HAP-1 (cell line): Measurements from ENCODE around the gene TTC28.
"Not testable (repeated sequence)": the region's sequence is repeated elsewhere in the genome, so short reads cannot be mapped to it uniquely, and the experiment has no call there.

ENCODE experiments used
- DNase-seq, 2 experiments: peaks; one replicate each; pipeline ENCODE4 v3.0.0-alpha.2; 2016 to 2020; ENCODE audit warnings: low spot score in 2 of 2
- H3K27me3 ChIP-seq: fragments of 250-450 bp; sonication (Bioruptor Pico); 2 replicates; pipeline ENCODE4 v1.5.1; 2020; ENCODE audit warnings: low read depth, mild to moderate bottlenecking, moderate library complexity
- H3K36me3 ChIP-seq: fragments of 250-450 bp; sonication (Bioruptor Pico); replicated peaks from 2 replicates; pipeline ENCODE4 v1.5.1; 2020; ENCODE audit warnings: mild to moderate bottlenecking
- H3K4me1 ChIP-seq: fragments of 250-450 bp; sonication (Bioruptor Pico); 2 replicates; pipeline ENCODE4 v1.5.1; 2020; ENCODE audit warnings: mild to moderate bottlenecking
- H3K4me3 ChIP-seq: fragments of 250-450 bp; sonication (Bioruptor Pico); 2 replicates; pipeline ENCODE4 v1.5.1; 2020; ENCODE audit warnings: mild to moderate bottlenecking, moderate library complexity
- H3K9me3 ChIP-seq: fragments of 250-450 bp; sonication (Bioruptor Pico); 2 replicates; pipeline ENCODE4 v1.5.1; 2020; ENCODE audit warnings: mild to moderate bottlenecking, moderate library complexity
- in situ Hi-C: fragments of 300-500 bp; cut with MboI; formaldehyde crosslinking; loops from 3 replicates; pipeline ENCODE4 v1.14.3; 2020; ENCODE audit warnings: low sequenced_read_pairs, inconsistent platforms, mixed read lengths

Gene TTC28

DNA sequence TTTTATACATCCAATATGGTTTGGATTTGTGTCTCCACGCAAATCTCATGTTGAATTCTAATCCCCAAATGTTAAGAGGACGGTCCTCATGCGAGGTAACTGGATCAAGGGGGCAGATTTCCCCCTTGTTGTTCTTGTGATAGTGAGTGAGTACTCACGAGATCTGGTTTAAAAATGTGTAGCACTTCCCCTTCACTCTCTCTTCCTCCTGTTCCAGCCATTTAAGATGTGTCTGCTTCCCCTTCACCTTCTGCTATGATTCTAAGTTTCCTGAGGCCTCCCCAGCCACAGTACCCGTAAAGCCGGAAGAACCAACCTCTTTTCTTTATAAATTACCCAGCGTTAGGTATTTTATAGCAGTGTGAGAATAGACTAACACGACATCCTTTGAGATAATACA, 98.6 kb downstream of the TTC28 start:
- no peaks in the 10 kb centered on the region for H3K9me3 ChIP-seq
- H3K36me3 ChIP-seq, result no peaks in the 10 kb centered on the region
- H3K27me3 ChIP-seq, result no peaks in the 10 kb centered on the region
- in situ Hi-C loops, result loop anchor here (25.0 kb wide), 1 partner anchor 694 kb away; no protein-coding TSS in a partner anchor
- no peak for DNase-seq
- H3K4me1 ChIP-seq, result no peaks in the 10 kb centered on the region
- no peak overlapping the region for H3K4me3 ChIP-seq

DNA sequence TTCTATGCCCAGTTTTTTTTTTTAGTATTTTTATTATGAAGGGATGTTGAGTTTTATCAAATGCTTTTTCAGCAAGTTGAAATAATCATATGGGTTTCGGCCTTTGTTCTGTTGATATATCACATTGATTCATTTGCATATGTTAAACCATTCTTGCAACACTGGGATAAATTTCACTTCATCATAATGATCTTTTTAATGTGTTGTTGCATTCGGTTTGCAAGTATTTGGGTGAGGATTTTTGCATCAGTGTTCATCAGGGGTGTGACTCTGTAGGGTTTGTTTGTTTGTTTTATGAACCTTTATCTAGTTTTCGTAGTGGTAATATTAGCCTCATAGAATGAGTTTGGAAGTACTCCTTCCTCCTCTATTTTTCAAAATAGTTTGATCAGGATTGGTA, 103.5 kb downstream of the TTC28 start:
- Histone ChIP-seq H3K36me3 (no peaks in the 10 kb centered on the region), H3K9me3 (no peaks in the 10 kb centered on the region), H3K4me3 (no peak overlapping the region), H3K4me1 (no peaks in the 10 kb centered on the region; the same call in 1 of the 2 replicates), H3K27me3 (no peaks in the 10 kb centered on the region)
- no peak for DNase-seq
- in situ Hi-C loops, result loop anchor here (25.0 kb wide), 1 partner anchor 689 kb away; no protein-coding TSS in a partner anchor

DNA sequence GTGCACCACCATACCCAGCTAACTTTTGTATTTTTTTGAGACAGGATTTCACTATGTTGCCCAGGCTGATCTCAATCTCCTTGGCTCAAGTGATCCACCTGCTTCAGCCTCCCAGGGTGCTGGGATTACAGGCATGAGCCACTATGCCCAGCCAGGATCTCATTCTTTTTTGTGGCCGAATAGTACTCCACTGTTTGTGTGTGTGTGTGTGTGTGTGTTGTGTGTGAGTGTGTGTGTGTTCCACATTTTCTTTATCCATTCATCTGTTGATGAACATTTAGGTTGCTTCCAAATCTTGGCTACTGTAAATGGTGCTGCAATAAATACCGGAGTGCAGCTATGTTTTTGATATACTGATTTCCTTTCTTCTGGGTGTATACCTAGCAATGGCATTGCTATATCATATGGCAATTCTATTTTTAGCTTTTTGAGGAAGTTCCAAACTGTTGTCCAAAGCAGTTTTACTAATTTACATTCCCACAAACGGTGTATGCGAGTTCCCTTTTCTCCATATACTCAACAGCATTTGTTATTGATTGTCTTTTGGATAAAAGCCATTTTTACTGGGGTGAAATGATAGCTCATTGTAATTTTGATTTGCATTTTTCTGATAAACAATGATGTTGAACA, 105.4 kb downstream of the TTC28 start:
- Histone ChIP-seq H3K4me1 (no peaks in the 10 kb centered on the region; the same call in 1 of the 2 replicates), H3K36me3 (no peaks in the 10 kb centered on the region), H3K4me3 (no peak overlapping the region), H3K9me3 (no peaks in the 10 kb centered on the region), H3K27me3 (no peaks in the 10 kb centered on the region)
- in situ Hi-C loops, result no loop called here
- DNase-seq, result no peak

DNA sequence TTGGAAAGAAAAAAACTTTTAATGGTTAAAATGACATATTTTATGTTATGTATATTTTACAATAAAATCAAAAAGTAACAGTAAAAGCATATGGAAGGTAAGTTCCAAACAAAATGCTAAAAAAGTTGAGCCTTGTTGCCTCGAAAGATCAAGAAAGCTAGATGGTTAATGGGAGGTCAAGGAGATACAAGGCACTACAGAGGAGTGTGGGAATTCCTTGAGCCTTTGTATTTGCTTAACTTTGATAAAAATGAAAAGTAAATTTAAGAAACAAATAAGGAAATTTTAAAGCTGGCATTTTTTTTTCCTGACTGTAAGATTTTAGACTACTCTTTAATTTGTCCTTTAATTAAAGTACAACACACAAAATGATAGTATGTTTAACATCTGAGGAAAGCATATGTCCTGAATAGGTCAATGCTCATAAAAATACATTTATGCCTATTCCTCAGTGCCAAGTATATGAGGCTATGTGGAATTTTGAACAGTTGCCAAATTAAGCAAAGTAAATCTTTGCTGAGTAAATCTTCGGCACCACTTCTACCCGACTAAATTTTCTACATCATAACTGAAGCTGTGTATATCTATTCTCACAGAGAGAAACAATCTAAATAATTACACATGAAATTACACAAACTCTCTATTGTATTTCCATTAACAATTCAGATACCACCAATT, 108.8 kb downstream of the TTC28 start:
- in situ Hi-C loops, result no loop called here
- H3K9me3 ChIP-seq, result no peaks in the 10 kb centered on the region
- no peaks in the 10 kb centered on the region for H3K27me3 ChIP-seq
- no peak for DNase-seq
- no peaks in the 10 kb centered on the region; the same call in 1 of the 2 replicates for H3K4me1 ChIP-seq
- no peaks in the 10 kb centered on the region for H3K36me3 ChIP-seq
- H3K4me3 ChIP-seq, result no peak overlapping the region

DNA sequence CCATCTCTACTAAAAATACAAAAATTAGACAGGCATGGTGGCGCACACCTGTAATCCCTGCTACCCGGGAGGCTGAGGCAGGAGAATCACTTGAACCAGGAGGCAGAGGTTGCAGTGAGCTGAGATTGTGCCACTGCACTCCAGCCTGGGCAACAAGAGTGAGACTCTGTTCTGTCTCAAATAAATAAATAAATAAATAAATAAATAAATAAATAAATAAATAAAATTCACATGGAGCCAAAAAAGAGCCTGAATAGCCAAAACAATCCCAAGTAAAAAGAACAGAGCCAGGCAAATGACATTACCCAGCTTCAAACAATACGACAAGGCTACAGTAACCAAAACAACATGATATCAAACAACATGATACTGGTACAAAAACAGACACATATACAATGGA, 110.7 kb downstream of the TTC28 start:
- in situ Hi-C loops, H3K27me3 ChIP-seq, H3K4me3 ChIP-seq, DNase-seq, H3K4me1 ChIP-seq, H3K9me3 ChIP-seq, H3K36me3 ChIP-seq: not testable (repeated sequence)

DNA sequence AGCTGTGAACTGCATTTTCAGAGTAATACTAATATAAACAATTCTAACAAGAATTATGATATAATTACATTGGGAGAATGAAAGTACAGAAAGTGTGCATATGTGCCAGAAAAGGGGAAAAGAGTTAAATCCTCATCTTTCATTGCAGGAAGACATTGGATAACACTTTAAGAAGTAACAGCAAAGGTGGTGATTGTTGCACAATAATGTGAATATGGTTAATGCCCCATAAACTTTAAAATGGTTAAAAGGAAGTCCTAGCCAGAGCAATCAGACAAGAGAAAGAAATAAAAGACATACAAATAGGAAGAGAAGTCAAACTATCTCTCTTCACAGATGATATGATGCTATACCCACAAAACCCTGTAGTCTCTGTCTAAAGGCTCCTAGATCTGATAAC, 111.5 kb downstream of the TTC28 start:
- in situ Hi-C loops, result no loop called here
- no peak overlapping the region for H3K4me3 ChIP-seq
- no peaks in the 10 kb centered on the region for H3K9me3 ChIP-seq
- no peak for DNase-seq
- no peaks in the 10 kb centered on the region for H3K4me1 ChIP-seq
- no peaks in the 10 kb centered on the region for H3K27me3 ChIP-seq
- H3K36me3 ChIP-seq, result no peaks in the 10 kb centered on the region; the same call in 1 of the 2 replicates

DNA sequence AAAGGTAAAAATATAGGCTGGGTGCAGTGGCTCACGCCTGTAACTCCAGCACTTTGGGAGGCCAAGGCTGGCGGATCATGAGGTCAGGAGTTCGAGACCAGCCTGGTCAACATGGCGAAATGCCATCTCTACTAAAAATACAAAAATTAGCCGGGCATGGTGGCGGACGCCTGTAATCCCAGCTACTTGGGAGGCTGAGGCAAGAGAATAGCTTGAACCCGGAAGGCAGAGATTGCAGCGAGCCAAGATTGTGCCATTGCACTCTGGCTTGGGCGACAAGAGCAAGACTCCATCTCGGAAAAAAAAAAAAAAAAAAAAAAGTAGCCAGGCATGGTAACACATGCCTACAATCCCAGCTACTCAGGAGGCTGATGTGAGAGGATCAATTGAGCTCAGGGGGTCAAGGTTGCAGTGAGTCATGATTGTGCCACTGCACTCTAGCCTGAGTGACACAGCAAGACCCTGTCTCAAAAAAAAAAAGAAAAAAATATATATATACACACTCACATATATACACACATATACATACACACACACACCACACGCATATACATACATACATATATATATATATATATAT, 112.6 kb downstream of the TTC28 start:
- H3K4me1 ChIP-seq, H3K9me3 ChIP-seq, H3K27me3 ChIP-seq, H3K36me3 ChIP-seq, DNase-seq, H3K4me3 ChIP-seq, in situ Hi-C loops: not testable (repeated sequence)

DNA sequence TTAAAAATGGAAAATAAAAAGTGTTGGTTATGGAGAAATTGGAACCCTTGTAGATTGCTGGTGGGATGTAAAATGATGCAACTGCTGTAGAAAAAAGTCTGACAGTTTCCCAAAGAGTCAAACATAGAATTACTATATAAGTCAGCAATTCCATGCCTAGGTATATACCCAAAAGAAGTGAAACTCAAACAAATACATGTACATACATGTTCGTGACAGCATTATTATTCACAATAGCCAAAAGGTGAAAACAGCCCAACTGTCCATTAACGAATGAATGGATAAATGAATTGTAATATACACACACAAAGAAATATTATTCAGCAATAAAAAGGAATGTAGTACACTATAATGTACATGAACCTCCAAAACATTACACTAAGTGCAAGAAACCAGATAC, 116.0 kb downstream of the TTC28 start:
- in situ Hi-C loops, result no loop called here
- no peak for DNase-seq
- Histone ChIP-seq H3K9me3 (no peaks in the 10 kb centered on the region), H3K36me3 (no peaks in the 10 kb centered on the region; the same call in 1 of the 2 replicates), H3K4me1 (no peaks in the 10 kb centered on the region), H3K27me3 (no peaks in the 10 kb centered on the region), H3K4me3 (no peak overlapping the region)

DNA sequence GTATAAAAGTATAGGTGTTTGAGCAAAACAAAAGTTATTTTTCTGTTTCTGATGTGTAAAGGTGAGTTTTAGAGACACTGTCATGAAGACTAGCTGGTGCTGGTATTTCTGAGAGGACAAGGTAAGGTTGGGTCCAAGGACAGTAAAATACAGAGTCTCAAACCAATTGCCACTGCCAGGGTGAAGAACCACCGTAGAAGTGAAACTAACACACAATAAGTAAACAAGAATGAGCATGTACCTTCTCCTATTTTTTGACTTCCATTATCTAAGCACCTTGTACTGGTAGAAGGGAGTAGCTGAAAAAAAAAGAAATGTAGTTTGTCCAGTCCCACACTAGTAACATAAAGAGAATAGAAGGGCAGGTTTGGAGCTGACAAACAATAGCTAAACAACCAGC, 117.3 kb downstream of the TTC28 start:
- Histone ChIP-seq H3K27me3 (no peaks in the 10 kb centered on the region), H3K36me3 (no peaks in the 10 kb centered on the region; the same call in 1 of the 2 replicates), H3K9me3 (no peaks in the 10 kb centered on the region), H3K4me3 (no peak overlapping the region), H3K4me1 (no peaks in the 10 kb centered on the region)
- in situ Hi-C loops, result no loop called here
- DNase-seq, result no peak

DNA sequence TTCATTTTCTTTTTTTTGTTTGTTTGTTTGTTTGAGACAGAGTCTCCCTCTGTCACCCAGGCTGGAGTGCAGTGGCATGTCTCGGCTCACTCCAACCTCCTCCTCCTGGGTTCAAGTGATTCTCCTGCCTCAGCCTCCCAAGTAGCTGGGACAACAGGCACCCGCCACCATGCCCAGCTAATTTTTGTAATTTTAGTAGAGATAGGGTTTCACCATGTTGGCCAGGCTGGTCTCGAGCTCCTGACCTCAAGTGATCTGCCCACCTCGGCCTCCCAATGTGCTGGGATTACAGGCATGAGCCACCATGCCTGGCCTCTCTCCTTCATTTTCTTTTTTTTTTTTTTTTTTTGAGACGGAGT, 118.9 kb downstream of the TTC28 start:
- H3K36me3 ChIP-seq, H3K9me3 ChIP-seq, DNase-seq, H3K4me1 ChIP-seq, H3K4me3 ChIP-seq, H3K27me3 ChIP-seq, in situ Hi-C loops: not testable (repeated sequence)

DNA sequence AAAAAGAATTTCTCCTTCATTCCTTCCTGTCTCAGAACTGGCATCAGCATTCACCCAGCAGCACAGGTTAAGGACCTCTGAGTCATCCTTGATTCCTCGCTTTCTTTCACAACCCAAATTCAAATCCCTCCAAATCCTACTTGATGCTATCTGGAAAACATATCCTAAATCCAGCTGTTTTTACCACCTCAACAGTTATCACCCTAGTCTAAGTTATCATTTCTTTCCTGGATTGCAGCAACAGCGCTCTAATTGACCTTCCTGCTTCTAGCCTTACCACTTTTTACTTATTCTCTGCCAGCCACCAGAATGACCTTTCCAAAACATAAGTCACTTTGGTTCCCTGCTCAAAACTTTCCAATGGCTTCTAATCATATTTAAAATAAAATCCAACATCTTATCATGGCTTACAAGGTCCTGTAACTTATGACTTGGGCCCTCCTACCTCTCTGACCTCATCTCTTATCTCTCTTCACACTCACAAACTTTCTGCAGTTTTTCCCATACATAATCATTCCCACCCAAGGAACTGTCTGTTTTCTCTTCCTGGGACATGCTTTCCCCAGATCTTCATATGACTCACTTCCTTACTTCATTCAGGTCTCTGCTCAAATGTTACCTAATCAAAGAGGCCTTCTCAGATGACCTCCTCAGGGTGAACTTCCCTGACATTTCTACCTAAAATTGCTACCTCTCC, 119.4 kb downstream of the TTC28 start:
- in situ Hi-C loops, result no loop called here
- Histone ChIP-seq H3K4me1 (no peaks in the 10 kb centered on the region), H3K4me3 (no peak overlapping the region), H3K36me3 (no peaks in the 10 kb centered on the region; the same call in 1 of the 2 replicates), H3K9me3 (peaks cover under 1% of the 10 kb centered on the region; the same call in 1 of the 2 replicates), H3K27me3 (no peaks in the 10 kb centered on the region)
- DNase-seq, result no peak

DNA sequence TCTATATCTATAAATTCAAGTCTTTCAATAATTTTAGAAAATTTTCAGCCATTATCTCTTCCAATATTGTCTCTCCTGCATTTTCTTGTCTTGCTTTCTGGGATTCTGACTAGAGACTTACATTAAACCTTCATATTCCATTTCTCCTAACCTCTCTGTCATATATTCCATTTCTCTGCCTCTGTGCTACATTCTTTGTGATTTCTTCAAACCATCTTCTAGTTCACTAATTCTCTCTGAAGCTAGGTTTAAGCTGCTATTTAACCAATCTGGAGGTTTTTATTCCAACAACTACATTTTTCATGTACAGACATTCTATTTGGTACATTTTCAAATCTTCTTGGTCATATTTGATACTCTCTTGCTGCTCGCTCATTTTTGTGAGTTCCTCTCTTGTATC, 122.5 kb downstream of the TTC28 start:
- Histone ChIP-seq H3K4me3 (no peak overlapping the region), H3K9me3 (peaks cover 2% of the 10 kb centered on the region; the same call in 1 of the 2 replicates), H3K27me3 (no peaks in the 10 kb centered on the region), H3K36me3 (no peaks in the 10 kb centered on the region), H3K4me1 (no peaks in the 10 kb centered on the region; the same call in 1 of the 2 replicates)
- in situ Hi-C loops, result no loop called here
- DNase-seq, result no peak

DNA sequence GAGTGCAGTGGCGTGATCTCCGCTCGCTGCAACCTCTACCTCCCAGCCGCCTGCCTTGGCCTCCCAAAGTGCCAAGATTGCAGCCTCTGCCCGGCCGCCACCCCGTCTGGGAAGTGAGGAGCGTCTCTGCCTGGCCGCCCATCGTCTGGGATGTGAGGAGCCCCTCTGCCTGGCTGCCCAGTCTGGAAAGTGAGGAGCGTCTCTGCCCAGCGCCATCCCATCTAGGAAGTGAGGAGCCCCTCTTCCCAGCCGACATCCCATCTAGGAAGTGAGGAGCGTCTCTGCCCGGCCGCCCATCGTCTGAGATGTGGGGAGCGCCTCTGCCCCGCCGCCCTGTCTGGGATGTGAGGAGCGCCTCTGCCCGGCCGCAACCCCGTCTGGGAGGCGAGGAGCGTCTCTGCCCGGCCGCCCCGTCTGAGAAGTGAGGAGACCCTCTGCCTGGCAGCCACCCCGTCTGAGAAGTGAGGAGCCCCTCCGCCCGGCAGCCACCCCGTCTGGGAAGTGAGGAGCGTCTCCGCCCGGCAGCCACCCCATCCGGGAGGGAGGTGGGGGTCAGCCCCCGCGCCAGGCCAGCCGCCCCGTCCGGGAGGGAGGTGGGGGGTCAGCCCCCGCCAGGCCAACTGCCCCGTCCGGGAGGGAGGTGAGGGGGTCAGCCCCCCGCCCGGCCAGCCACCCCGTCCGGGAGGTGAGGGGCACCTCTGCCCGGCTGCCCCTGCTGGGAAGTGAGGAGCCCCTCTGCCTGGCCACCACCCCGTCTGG, 126.4 kb downstream of the TTC28 start:
- H3K36me3 ChIP-seq, DNase-seq, H3K4me3 ChIP-seq, H3K9me3 ChIP-seq, H3K27me3 ChIP-seq, in situ Hi-C loops: not testable (repeated sequence)
- H3K4me1 ChIP-seq, result peaks cover 14% of the 10 kb centered on the region
